Activated T-cell treated with anti-CD3 and anti-CD28 coated beads, Interleukin-2, amount 50 U/mL, for 72 hours (primary cell): ENCODE measurements around the gene FAM131A. TPM values are rescaled to one million over a fixed set of nuclear protein-coding genes. Genes with fewer than 3 reads are reported as not detected.

Source experiments
- ATAC-seq, 2 donors: fragments of 150-1000 bp; cut with Tn5 transposase; replicated peaks in 1 of 2; 2 replicates each; pipeline ENCODE4 v1.10.0; 2021; ENCODE audit warnings: moderate library complexity in 2 of 2, mild to moderate bottlenecking in 1 of 2
- DNase-seq, 2 donors: peaks; one replicate each; pipeline ENCODE4 v3.0.0; 2021 to 2022; ENCODE audit warnings: mixed read lengths in 1 of 2
- H3K27ac Mint-ChIP-seq: one replicate; pipeline ENCODE4 v1.8.0; 2022; ENCODE audit warnings: mild to moderate bottlenecking, moderate library complexity, mixed read lengths
- H3K27me3 Mint-ChIP-seq: one replicate; pipeline ENCODE4 v1.8.0; 2022; ENCODE audit warnings: low read depth, mixed read lengths
- H3K36me3 Mint-ChIP-seq, 2 donors: one replicate each; pipeline ENCODE4 v1.8.0; 2022; ENCODE audit warnings: mixed read lengths in 2 of 2, mild to moderate bottlenecking in 1 of 2; ENCODE audit not compliant: insufficient read depth in 2 of 2
- H3K4me1 Mint-ChIP-seq: one replicate; pipeline ENCODE4 v1.8.0; 2022; ENCODE audit warnings: low read depth, mixed read lengths
- H3K4me3 Mint-ChIP-seq, 2 donors: one replicate each; pipeline ENCODE4 v1.8.0; 2022; ENCODE audit warnings: mild to moderate bottlenecking in 2 of 2, mixed read lengths in 2 of 2, moderate library complexity in 2 of 2
- H3K9me3 Mint-ChIP-seq, 2 donors: one replicate each; pipeline ENCODE4 v1.8.0; 2022; ENCODE audit warnings: mixed read lengths in 2 of 2
- total RNA-seq, 2 donors: library from RNA; stranded (reverse); gene quantifications; one replicate each; pipeline ENCODE4 v1.2.3, GENCODE V29; 2022

Gene FAM131A
- total RNA-seq, 2 donors from 2014 or later: 6.6 to 7.6 TPM

DNA sequence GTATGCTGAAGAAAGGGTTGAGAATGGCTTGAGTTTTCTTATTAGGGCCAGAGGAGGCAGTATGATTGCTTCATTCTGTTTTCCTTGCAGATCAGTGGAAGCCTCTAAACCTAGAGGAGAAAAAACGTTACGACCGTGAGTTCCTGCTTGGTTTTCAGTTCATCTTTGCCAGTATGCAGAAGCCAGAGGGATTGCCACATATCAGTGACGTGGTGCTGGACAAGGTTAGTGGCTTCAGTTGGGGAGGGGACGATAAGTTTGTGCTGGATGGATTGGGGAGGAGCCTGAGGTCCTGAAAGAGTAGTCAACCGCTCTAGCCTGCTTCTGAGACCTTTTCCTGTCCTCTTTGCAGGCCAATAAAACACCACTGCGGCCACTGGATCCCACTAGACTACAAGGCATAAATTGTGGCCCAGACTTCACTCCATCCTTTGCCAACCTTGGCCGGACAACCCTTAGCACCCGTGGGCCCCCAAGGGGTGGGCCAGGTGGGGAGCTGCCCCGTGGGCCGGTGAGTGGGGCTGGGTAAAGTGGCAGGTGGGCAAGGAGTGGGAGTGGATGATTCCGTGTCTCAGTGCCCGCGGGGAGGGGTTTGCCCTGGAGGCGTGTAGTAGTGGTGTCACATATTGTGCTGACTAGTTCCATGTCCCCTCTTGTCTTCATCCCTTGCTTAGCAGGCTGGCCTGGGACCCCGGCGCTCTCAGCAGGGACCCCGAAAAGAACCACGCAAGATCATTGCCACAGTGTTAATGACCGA, 14.5 kb upstream of the FAM131A start:
- peaks cover 42% of the 10 kb centered on the region for H3K4me1 Mint-ChIP-seq
- H3K27ac Mint-ChIP-seq: no peak overlapping the region
- peaks cover 21 to 62% of the 10 kb centered on the region in 2 donors for H3K36me3 Mint-ChIP-seq
- no peak overlapping the region for H3K4me3 Mint-ChIP-seq
- H3K27me3 Mint-ChIP-seq: no peaks in the 10 kb centered on the region
- ATAC-seq: no peak
- DNase-seq: no peak
- H3K9me3 Mint-ChIP-seq: no peaks in the 10 kb centered on the region

DNA sequence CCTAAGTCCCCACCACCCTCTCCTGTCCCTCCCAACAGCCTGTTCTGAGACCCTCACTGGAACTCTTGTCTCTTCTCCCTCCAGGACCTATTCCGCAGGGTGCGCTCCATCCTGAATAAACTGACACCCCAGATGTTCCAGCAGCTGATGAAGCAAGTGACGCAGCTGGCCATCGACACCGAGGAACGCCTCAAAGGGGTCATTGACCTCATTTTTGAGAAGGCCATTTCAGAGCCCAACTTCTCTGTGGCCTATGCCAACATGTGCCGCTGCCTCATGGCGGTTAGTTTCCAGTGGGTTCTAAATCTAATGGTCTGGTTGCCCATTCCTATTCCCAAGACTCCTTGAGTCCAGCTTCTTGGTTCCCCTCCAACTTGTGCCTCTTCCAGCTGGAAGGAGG, 13.7 kb upstream of the FAM131A start:
- no peak overlapping the region for H3K4me3 Mint-ChIP-seq
- peaks cover 43% of the 10 kb centered on the region for H3K4me1 Mint-ChIP-seq
- H3K9me3 Mint-ChIP-seq: no peaks in the 10 kb centered on the region
- peaks cover 24 to 64% of the 10 kb centered on the region in 2 donors for H3K36me3 Mint-ChIP-seq
- no peak for DNase-seq
- no peaks in the 10 kb centered on the region for H3K27me3 Mint-ChIP-seq
- ATAC-seq: no peak
- H3K27ac Mint-ChIP-seq: no peak overlapping the region

DNA sequence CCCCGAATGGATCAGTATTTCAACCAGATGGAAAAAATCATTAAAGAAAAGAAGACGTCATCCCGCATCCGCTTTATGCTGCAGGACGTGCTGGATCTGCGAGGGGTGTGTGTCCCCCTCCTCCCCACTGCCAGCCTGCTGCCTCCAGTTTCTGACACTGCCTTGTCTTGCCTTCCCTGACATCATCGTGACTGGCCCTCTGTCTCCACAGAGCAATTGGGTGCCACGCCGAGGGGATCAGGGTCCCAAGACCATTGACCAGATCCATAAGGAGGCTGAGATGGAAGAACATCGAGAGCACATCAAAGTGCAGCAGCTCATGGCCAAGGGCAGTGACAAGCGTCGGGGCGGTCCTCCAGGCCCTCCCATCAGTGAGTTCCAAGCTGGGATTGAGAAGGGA, 12.1 kb upstream of the FAM131A start:
- DNase-seq (no peak), ATAC-seq (no peak)
- Mint-ChIP-seq H3K4me3 (no peak overlapping the region), H3K27me3 (no peaks in the 10 kb centered on the region), H3K27ac (peak overlapping the region; percentile 72), H3K4me1 (peaks cover 45% of the 10 kb centered on the region), H3K36me3 (peaks cover 28 to 69% of the 10 kb centered on the region in 2 donors), H3K9me3 (no peaks in the 10 kb centered on the region)

DNA sequence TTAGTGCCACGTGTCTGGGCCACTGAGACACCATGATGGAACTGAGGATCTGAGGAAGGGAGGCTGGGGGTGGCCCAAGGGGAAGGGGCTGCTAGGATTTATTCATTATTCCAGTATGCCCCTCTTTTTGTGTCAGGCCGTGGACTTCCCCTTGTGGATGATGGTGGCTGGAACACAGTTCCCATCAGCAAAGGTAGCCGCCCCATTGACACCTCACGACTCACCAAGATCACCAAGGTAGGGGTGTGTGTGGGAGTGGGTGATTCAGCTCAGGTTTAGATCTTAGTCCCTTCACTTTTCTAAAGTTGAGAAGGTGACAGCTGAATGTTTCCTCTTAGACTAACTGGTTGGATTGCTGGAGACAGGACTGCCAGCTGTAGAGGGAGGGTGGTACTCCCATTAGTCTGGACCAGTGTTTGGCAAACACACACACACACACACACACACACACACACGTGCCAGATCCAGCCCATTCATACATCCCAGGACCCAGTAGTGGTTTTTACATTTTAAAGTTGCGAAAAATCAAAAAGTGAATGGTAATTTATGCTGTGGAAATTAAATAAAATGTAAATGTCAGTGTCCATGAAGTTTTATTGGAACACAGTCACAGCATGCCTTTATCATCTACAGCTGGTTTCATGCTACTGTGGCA, 11.6 kb upstream of the FAM131A start:
- peaks cover 40% of the 10 kb centered on the region for H3K4me1 Mint-ChIP-seq
- H3K27me3 Mint-ChIP-seq: no peaks in the 10 kb centered on the region
- no peaks in the 10 kb centered on the region for H3K9me3 Mint-ChIP-seq
- no peak overlapping the region for H3K4me3 Mint-ChIP-seq
- peaks cover 26 to 68% of the 10 kb centered on the region in 2 donors for H3K36me3 Mint-ChIP-seq
- peak; percentile 34 to 63 for DNase-seq
- ATAC-seq: peak; percentile 82 to 90
- peak overlapping the region; percentile 55 for H3K27ac Mint-ChIP-seq

DNA sequence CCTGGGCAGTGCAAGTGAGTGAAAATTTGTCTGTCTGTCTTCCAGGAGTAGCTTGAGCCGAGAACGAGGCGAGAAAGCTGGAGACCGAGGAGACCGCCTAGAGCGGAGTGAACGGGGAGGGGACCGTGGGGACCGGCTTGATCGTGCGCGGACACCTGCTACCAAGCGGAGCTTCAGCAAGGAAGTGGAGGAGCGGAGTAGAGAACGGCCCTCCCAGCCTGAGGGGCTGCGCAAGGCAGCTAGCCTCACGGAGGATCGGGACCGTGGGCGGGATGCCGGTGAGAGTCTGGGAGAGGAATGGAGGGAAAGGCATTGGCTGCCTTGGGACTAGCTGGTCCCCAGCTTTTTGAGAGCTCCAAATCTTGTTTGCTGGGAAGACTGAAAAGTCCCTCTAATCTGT, 10.2 kb upstream of the FAM131A start:
- Mint-ChIP-seq H3K9me3 (no peaks in the 10 kb centered on the region), H3K27ac (peak overlapping the region; percentile 55), H3K36me3 (peaks cover 25 to 63% of the 10 kb centered on the region in 2 donors), H3K4me1 (peaks cover 48% of the 10 kb centered on the region), H3K27me3 (no peaks in the 10 kb centered on the region), H3K4me3 (no peak overlapping the region)
- DNase-seq (no peak), ATAC-seq (no peak)

DNA sequence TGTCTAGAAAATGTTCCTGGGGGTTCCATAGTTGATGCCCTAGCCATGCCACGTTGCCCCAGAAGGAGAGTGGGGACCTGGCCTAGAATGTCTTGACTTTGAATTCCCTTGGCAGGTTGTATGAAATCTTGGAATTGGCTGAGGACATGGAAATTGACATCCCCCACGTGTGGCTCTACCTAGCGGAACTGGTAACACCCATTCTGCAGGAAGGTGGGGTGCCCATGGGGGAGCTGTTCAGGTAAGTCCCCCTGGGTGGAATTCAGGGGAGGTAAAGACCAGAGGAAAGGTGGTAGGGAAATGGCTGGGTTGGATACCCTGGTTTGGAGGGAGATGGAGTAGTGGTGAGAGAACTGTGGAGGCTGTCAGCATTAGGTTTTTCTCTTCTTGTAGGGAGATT, 8.9 kb upstream of the FAM131A start:
- H3K27me3 Mint-ChIP-seq: no peaks in the 10 kb centered on the region
- no peak for ATAC-seq
- no peaks in the 10 kb centered on the region for H3K9me3 Mint-ChIP-seq
- peaks cover 60% of the 10 kb centered on the region for H3K4me1 Mint-ChIP-seq
- H3K36me3 Mint-ChIP-seq: peaks cover 26 to 65% of the 10 kb centered on the region in 2 donors
- no peak for DNase-seq
- H3K4me3 Mint-ChIP-seq: no peak overlapping the region
- H3K27ac Mint-ChIP-seq: peak overlapping the region; percentile 69

DNA sequence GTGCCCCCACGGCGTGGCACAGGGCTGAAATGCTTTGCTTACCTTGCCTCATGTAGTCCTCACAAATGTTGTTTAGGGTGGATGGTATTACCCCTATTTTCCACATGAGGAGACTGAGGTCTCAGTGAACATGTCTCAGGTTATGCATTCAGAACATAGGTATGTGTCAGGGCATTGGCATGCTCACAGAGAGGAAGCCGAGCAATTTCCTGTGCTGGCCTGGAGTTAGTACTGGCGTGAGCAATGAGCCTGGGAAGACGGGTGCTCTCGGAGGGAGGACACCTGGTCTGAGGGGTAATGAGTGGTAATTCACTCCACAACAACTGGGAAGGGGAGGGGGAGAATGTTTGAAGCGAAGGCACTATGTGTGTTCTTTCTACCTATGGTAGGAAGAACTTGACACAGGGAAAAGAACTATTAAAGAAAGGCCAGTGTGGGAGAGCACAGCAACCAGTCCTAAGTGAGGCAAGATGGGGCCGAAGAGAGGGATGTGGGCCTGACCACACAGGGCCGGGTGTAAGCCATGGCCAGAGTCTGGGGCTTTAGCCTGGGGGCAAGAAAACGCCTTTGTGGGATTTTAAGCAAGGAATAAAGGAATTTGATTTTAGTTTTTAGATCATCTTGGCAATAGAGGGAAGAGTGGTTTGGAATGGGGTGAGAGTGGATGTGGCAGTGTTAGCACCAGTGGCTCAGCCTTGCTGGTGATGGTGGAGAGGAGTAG, 4.9 kb upstream of the FAM131A start:
- Mint-ChIP-seq H3K4me3 (peak overlapping the region; percentile 1 to 7), H3K27me3 (no peaks in the 10 kb centered on the region), H3K9me3 (no peaks in the 10 kb centered on the region), H3K4me1 (peaks cover 75% of the 10 kb centered on the region), H3K36me3 (peaks cover 22 to 38% of the 10 kb centered on the region in 2 donors), H3K27ac (peak overlapping the region; percentile 92)
- DNase-seq (no peak), ATAC-seq (no peak)

DNA sequence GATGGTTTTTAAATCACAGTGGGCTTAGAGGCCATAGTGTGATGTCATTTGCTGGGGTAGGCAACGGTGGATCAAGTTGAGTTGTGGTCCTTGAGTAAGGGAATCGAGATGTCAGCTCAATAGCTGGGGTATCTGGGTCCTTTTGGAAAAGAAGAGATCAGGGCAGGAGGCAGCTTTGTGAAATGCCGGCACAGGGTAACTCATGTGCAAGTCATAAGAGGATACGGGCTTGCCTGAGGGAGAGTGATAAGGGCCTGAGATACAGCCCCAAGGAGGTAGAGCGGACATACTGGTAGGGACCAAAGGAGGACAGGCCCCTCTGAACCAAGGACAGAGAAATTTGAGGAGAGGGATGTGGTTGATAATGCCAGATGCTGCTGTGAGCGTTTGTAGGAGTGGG, 4.2 kb upstream of the FAM131A start:
- H3K4me3 Mint-ChIP-seq: peak overlapping the region in 1 of 2 donors; percentile 5
- no peak for DNase-seq
- H3K27me3 Mint-ChIP-seq: no peaks in the 10 kb centered on the region
- H3K36me3 Mint-ChIP-seq: peaks cover 22 to 34% of the 10 kb centered on the region in 2 donors
- no peaks in the 10 kb centered on the region for H3K9me3 Mint-ChIP-seq
- no peak for ATAC-seq
- peaks cover 82% of the 10 kb centered on the region for H3K4me1 Mint-ChIP-seq
- peak overlapping the region; percentile 92 for H3K27ac Mint-ChIP-seq

DNA sequence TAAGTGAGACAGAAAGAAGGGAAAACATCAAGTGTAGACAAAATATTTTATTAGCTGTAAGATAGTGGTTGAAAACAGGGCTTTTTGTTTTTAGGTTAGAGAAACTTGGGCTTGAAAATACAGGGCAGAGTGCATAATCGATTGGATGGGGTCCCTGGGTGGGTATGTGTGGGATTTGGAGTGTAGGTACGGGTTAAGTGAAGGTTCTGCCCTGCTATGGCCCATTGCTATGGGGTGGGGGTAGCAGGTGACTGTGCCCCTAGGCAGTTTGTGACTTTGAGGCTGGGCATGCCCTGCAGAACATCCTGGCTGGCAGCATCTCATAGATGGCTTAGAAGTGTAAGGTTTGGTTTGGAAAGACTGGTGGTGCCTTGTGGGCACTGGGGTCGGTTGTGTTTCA, 3.7 kb upstream of the FAM131A start:
- no peak for ATAC-seq
- Mint-ChIP-seq H3K27me3 (no peaks in the 10 kb centered on the region), H3K9me3 (no peaks in the 10 kb centered on the region), H3K4me1 (peaks cover 80% of the 10 kb centered on the region), H3K4me3 (peak overlapping the region; percentile 12 to 19), H3K27ac (peak overlapping the region; percentile 92), H3K36me3 (peaks cover 19 to 31% of the 10 kb centered on the region in 2 donors)
- no peak for DNase-seq

DNA sequence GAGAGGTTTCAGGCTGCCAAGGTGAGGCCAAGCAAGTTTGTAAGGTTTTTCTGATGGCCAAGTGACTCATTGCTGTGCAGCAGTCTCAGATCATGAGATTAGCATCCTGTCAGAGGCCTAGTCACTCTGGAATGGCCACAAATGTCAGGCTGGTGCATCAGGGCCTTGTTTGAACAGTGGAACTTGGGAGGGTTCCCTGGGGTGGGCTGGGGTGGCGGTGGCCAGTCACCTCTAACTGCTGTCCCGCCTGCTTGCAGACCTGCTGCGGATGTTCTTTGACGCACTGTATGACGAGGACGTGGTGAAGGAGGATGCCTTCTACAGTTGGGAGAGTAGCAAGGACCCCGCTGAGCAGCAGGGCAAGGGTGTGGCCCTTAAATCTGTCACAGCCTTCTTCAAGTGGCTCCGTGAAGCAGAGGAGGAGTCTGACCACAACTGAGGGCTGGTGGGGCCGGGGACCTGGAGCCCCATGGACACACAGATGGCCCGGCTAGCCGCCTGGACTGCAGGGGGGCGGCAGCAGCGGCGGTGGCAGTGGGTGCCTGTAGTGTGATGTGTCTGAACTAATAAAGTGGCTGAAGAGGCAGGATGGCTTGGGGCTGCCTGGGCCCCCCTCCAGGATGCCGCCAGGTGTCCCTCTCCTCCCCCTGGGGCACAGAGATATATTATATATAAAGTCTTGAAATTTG, 2.8 kb upstream of the FAM131A start:
- Mint-ChIP-seq H3K4me3 (peak overlapping the region; percentile 30 to 59), H3K36me3 (peaks cover 13 to 24% of the 10 kb centered on the region in 2 donors), H3K4me1 (peaks cover 73% of the 10 kb centered on the region), H3K27me3 (no peaks in the 10 kb centered on the region), H3K27ac (peak overlapping the region; percentile 92), H3K9me3 (no peaks in the 10 kb centered on the region)
- ATAC-seq (peak; percentile 74 to 75), DNase-seq (peak; percentile 51 to 68)

DNA sequence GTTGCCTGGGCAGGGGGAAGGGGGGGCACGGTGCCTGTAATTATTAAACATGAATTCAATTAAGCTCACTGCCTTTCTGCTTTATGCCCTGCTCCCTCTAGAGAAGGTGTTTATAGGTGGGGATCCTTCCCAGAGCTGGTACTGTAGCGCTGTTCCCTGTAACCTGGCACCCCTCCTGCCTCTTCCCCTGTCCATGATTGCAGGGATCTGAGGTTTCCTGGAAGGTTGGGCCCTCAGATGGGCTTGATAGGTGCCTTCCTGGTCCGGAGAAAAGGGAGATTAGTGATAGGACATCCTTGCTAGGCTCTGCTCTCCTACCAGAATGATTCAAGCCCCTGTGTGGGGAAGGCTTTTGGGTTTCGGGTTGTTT, 2.1 kb upstream of the FAM131A start:
- H3K27me3 Mint-ChIP-seq: no peaks in the 10 kb centered on the region
- H3K9me3 Mint-ChIP-seq: no peaks in the 10 kb centered on the region
- peaks cover 69% of the 10 kb centered on the region for H3K4me1 Mint-ChIP-seq
- H3K4me3 Mint-ChIP-seq: peak overlapping the region; percentile 69 to 90
- H3K27ac Mint-ChIP-seq: peak overlapping the region; percentile 91
- peaks cover 12 to 20% of the 10 kb centered on the region in 2 donors for H3K36me3 Mint-ChIP-seq
- ATAC-seq (peak in 1 of 2 donors; percentile 2), DNase-seq (no peak)

DNA sequence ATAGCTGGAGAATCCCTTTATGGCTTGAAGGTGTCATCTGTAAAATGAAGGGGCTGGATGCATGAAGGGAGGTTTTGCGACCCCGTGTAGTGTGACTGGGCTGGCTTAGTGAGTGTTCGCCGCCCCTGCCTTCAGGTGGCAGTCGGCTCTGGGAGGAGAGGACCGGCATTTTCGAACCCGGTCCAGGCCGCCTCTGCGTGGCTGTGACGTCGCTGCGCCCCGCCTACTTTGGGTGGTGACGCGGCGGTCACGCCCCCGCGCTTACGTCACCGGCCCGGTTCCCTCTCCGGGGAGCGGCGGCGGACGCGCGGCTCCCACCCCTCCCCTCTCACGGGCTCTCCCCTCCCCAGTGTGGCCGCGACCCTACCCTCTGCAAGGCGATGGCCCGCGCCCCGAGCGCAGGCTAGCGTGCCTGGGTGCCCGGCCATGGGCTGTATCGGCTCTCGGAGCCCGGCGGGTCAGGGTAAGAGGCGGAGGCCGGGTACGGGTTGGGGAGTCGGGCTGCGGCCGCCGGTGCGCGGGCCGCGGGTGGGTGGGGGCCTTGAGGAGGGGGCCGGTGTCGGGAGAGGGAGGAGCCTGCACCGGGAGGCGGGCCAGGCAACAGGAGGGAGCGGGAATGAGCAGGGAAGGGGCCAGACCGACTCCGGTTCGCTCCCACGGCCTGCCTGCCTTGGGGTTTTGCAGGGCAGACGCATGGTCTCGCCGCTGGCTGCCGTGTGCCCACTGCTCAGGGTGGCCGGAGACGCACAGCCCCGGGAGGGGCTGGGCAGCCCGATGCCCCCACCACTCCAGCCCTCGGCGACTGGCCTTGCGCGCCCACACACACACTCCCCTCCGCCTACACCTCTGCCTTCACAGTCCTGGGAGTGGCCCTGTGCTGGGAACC, 1.5 kb upstream of the FAM131A start:
- H3K27me3 Mint-ChIP-seq: no peaks in the 10 kb centered on the region
- no peaks in the 10 kb centered on the region for H3K9me3 Mint-ChIP-seq
- peak overlapping the region; percentile 90 to 92 for H3K4me3 Mint-ChIP-seq
- peak; percentile 88 to 94 for DNase-seq
- H3K4me1 Mint-ChIP-seq: peaks cover 68% of the 10 kb centered on the region
- H3K36me3 Mint-ChIP-seq: peaks cover 11 to 17% of the 10 kb centered on the region in 2 donors
- ATAC-seq: peak; percentile 62 to 63
- peak overlapping the region; percentile 91 for H3K27ac Mint-ChIP-seq
